CD4-positive, alpha-beta T cell treated with Interleukin-12 subunit alpha and Interleukin-12 subunit beta, for 1 hour (primary cell): ENCODE results near the gene PLEKHA6.

Source experiments
- DNase-seq: peaks from one replicate; pipeline ENCODE4 v3.0.0-alpha.2; 2020

PLEKHA6 gene

GRCh38 chr1:204354579-204354978 lies 5.2 kb downstream of the PLEKHA6 start:
- DNase-seq: no peak

GRCh38 chr1:204353213-204353910 lies 6.4 kb downstream of the PLEKHA6 start:
- DNase-seq: no peak

DNA sequence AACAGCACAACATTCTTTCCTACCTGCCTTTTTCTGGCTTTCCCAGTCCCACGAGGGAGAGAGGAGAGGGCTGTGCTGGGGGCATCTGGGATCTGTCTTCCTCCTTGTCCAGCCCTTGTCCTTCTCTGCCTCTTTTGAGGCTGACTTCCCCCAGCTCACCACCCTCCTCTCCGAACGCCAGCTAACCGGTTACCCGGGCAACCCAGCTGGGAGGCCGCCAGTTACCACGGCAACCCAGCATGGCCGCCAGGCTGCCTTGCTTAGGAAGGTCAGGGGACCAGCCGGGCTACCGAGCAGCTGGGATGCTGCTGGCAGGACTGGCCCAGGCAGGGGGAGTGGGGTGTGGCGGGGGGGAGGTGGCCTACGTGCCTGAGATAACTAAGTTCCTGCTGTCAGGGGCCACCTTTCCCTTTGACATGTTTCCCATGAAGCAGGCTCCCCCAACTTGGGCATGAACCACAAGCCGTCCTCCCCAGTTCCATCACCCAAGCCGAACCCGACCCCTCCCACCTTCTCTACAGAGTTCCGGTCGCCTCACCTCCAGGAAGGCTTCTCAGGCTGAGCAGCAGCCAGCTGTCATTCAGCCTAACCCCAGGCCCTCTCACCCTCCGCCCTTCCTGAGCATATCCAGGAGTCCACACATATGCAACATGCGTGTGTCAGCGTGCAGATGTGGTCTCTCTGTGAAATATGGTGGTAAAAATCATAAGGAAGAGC lies 8.7 kb downstream of the PLEKHA6 start:
- no peak for DNase-seq

GRCh38 chr1:204350312-204350711 lies 9.4 kb downstream of the PLEKHA6 start:
- DNase-seq: no peak

- no peak for DNase-seq
Observed at GRCh38 chr1:204349602-204350001, 10.1 kb downstream of the PLEKHA6 start.

DNA sequence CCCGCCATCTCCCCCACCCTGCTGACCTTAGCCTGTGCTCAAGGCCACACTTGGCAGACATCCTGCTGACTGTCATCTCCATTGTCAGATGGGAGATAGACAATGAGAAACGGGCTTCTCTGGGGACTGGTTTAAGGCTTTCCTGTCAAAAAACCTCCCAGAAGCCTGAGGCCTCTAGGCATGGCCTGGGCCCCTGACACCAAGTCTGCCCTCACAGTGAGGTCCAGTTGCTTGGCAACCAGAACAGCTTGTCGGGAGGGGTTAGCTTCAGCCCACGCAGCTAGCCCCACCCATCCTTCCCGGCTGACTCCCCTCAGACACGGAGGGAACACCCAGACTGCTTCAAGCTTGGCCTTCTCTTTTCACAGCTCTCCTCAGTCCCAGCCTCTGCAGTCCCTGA lies 11.0 kb downstream of the PLEKHA6 start:
- DNase-seq: no peak

DNA sequence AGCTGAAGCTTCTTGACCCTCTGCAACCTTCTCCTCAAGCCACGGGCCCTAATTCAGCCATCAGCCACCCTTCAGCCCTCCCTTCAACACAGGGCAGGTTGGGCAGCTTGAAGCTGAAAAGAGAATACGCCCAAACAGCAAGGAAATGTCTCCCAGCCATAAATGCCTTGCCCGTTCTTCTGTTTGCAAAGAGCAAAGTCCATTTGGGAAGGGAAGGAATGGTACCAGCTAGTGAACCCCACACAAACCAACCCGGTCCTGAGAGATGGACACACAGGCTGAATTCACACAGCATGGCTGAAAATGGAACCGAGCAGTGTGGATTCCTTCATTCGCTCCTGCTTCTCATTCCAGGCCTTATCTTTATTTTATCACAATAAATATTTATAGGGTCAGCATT lies 11.5 kb downstream of the PLEKHA6 start:
- DNase-seq: no peak

DNA sequence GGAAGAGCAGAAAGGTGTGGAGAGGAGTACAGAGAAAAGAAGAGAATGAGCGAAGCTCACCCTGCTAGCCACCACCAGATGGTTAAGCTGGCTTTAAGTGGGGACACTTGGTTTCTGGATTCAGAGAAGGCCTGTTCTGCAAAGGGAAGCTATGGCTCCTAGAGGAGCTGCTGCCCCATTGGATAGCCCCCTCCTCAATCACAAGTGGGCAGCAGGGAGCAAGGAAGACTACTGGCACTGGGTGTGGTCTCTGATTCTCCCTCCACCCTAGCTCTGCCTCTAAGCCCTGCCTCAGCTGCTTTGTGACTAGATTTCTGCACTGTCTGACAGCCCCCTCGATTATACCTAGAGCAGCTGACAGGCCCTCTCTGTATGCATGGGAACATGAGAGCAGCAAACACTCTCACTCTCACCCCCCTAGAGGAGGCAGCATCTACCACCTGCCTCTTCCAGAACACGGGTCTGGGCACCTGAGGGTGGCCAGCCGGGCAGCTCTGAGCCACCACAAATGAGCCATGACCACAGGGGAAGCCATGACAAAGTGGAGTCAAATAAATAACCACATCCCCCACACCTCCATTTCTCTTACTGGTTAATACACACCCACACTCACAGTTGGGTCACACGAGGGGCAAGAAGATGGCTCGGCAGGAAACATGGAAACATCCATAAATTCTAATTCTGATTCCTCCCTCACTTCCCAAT lies 13.6 kb downstream of the PLEKHA6 start:
- DNase-seq: no peak

DNA sequence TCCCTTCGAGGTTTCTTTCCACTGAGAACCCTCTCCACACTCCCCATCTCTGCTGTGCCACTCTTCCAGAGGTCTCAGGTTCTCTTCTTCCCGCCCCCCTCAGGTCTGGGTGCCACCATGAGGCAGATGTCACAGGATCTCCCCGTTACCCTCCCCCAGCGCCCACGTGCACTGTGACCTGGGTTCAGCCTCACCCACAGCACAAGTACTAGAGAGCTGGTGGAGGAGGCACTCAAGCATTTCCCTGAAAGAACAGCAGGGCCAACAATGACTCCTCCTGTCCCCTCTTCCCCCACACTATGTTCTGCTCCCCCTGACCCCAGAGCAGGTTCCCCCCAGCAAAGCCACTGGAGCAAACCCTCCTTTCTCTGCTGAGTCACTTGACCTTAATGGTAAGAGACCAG lies 14.3 kb downstream of the PLEKHA6 start:
- DNase-seq: no peak

DNA sequence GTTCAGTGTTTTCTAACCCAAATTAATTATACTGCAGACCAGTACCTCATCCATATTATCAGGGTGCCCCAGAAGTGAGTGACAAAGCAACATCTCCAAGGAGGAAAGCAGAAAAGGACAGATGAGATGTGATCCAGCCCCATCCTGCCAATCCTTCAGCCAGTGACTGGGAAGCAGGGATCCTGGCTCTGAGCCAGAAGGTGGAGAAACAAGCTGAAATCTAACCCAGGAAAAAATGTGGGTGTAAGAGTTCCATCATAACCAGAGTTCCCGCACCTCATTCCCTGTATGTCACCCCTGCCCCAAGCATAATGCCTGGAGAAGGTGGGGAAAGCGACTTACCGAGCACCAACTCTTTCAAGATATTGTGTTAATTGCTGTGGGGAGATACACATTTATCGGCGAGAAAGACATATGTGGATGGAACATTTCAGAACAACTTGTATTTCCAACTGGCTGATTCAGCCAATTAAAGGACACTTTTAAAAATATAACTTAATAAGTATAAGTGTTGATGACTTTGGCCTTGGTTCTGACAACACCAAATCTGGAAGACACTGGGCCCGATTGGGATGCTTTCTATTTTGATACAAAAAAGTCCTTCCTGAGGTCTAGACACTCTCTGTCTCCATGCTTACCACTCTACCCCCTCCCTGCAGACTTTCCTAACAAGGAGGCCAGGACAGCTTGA lies 14.9 kb downstream of the PLEKHA6 start:
- DNase-seq: no peak

DNA sequence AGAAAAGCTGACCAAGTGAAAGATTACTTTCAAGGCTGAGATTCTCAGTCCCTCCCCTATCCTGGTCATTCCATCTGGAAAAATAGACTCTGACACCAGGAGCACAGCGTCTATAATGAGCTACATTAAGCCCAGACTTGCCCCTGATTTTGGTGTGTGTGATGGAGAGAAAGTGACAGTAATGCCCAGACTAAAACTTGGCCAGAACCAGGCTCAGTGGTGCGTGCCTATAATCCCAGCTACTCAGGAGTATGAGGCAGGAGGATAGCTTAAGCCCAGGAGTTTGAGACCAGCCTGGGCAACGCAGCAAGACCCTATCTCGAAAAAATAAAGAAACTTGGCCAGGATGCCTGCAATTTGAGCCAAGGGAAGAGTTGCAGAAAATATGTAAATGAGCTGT lies 15.9 kb downstream of the PLEKHA6 start:
- DNase-seq: no peak

GRCh38 chr1:204343247-204343646 lies 16.5 kb downstream of the PLEKHA6 start:
- DNase-seq: no peak

- no peak for DNase-seq
Observed at GRCh38 chr1:204342310-204342709, 17.4 kb downstream of the PLEKHA6 start.

DNA sequence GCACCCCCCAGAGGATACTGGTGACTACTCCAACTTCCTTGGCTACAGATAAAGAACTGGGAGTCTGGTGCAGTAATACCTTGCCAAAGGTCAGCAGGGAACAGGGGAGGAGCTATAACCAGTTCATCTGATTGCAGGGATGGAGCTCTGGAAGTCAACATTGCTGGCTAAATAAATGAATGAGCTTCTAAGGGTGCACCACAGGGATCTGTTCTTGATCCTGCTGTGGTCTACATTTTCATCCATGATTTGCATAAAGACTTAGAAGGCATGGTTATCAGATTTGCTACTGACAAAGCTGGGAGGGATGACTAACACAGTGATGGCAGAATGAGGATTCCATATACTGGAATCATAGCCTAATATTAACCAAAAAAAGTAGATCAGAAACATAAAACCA lies 18.3 kb downstream of the PLEKHA6 start:
- DNase-seq: no peak

DNA sequence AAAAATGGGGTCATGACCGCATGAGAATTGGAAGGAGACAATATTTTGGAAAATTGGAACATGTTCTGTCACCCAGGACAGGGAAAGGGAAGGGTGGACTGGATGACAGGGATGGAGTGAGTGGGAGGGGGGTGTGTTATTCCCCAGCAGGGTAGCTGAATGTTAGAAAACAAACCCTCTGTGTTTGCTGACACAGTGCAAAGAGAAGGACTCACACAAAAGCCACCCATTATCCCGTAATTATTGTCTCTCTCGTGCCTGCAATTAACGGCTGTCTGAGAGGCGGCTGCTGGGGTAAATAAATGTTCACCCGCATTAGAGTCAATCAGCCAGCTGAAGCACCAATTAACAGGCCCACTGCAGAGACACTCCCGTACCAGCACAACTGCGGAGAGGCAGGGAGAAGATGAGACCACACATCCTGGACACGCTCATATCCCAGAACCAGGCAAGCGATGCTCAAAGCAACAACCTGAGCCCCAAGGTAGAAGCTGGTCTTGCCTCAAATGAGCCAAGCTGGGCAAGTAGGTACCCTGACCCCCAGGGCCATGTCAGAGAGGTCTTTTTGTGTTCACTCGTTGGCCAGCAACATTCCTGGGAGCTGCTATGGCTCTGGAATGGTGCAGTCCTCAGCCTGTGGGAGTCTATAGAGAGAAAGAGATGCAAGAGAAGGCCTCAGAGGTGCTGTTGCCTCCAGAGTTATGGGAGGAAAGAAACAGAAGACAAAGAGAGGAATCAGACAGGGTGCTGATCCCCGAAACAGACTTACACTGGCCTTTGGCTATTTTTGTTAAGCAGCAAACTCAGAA lies 19.4 kb downstream of the PLEKHA6 start:
- DNase-seq: no peak

- DNase-seq: no peak
Observed at GRCh38 chr1:204339541-204339940, 20.2 kb downstream of the PLEKHA6 start.

DNA sequence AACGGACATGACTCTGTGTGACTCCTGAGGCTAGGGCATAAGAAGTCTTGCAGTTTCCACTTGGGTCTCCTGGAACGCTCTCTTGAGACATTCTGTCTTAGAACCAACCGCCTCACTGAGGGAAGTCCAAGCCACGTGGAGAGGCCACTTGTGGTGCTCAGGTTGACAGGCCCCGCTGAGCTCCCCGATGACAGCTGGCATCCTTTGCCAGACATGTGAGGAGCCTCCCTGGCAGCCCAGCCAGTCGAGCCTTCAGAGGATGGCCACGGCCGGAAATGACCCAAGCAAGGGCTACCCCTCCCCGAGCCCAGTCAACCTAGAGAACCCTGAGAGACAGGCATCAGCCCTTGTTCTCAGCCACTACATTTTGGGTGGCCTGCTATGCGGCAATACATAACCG lies 20.7 kb downstream of the PLEKHA6 start:
- no peak for DNase-seq

DNA sequence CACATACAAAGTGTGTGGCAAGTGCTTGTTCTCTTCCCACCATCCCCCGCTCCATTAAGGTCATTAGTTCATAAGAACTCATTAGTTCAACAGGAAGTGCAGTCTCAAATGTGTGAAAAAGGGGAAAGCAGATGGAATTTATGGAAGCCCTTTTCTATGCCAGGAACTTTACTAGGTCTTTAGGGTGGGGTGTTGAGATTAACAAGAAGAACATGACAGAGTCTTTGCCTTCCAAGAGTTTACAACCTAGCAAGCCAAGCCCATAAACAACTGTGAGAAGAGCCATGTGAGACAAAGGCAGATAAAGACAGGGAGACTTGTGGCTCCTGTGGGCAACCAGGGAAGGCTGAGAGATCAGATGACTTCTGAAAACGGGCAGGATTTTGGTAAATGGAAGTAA lies 21.4 kb downstream of the PLEKHA6 start:
- DNase-seq: no peak

- DNase-seq: no peak
Observed at GRCh38 chr1:204337583-204337982, 22.1 kb downstream of the PLEKHA6 start.

GRCh38 chr1:204337036-204337429 lies 22.7 kb downstream of the PLEKHA6 start:
- DNase-seq: no peak

GRCh38 chr1:204336421-204337035 lies 23.2 kb downstream of the PLEKHA6 start:
- DNase-seq: no peak

- no peak for DNase-seq
Observed at GRCh38 chr1:204335533-204335932, 24.2 kb downstream of the PLEKHA6 start.
